Heart left ventricle (tissue), 13 donors: ENCODE results near the gene CPNE8.

Source experiments
- CTCF ChIP-seq, 12 donors: fragments of 200-600 bp; sonication (generic) in 4 of 12; IDR thresholded peaks; one replicate each; pipeline versions ENCODE4 v1.5.0 to v1.8.0; 2018 to 2022; ENCODE audit warnings: antibody characterized with exemption in 12 of 12, mild to moderate bottlenecking in 5 of 12
- POLR2A ChIP-seq, 2 donors: fragments of 450-650 bp; IDR thresholded peaks; one replicate each; pipeline ENCODE4 v1.6.1; 2017; ENCODE audit warnings: antibody characterized with exemption in 2 of 2, mild to moderate bottlenecking in 2 of 2, moderate library complexity in 2 of 2
- donor health status: ischemic (EF 13 %, LVEDD 7.1; RV severe dilation, severe dysfunction).
- donor health status: DM: no; HTN: yes; CAD: no.
- donor health status: DM: no; HTN: no; CAD: no.
- donor health status: ischemic (EF 25% LVEDD 6.9; RV normal size, moderate dysfunction).
- donor health status: ischemic (EF 25% LVEDD 5.7; RV mildly dilated, moderate dysfunction).
- donor health status: ischemic (EF 35%, LVEDD 5.7; RV mildly dilated, moderate dysfunction).
- donor health status: nonischemic (EF 11% LVEDD 7.7; RV severe dilation, severe dysfunction).
- donor health status: DM: yes; HTN: yes; CAD: no.
- donor health status: PGD.
- donor health status: ischemic (EF 29% LVEDD 5.4; RV normal size, mild dysfunction).
- donor health status: nonischemic (EF 23%, LVEDD 6.1; RV moderate dilation, normal function).

DNA sequence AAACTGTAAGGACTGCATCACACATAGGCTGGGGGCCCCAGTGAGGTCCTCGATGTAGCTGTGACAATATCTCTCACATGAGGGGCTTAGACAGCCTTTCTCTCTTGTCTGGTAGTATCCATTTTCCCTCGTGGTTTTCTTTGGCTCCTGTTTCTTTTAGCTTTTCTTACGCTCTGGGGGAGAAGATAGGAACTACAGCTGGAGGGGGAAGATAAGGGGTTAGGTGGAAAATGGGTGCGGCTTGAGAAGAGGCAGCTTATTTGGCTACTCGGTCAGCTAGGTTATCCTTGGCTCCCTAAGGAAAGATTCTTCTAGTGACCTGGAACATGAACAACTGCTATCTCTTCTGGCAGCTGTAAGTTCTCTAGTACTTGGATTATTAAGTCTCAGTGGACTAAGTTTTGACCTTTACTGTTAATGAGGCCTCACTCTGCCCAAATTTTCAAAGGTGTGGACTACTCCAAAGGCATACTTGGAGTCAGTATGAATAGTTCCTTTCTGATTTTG lies 28.7 kb upstream of the CPNE8 start:
- TF ChIP-seq CTCF (IDR thresholded peaks at IDR 0.05) = no peak
- TF ChIP-seq POLR2A (IDR thresholded peaks at IDR 0.05) = no peak
